KOPT-K1 (cell line): ENCODE results near the gene SLC27A6.

ENCODE experiments used
- H3K27ac ChIP-seq: fragments of 200-600 bp; sonication (generic); 2 replicates; pipeline ENCODE4 v1.5.1; 2016; ENCODE audit warnings: antibody characterized with exemption, mild to moderate bottlenecking, low read depth, low read length; ENCODE audit not compliant: poor library complexity, severe bottlenecking
- H3K36me3 ChIP-seq: fragments of 200-600 bp; sonication (generic); 2 replicates; pipeline ENCODE4 v1.5.1; 2017; ENCODE audit warnings: antibody characterized with exemption, mild to moderate bottlenecking, low read length, moderate library complexity; ENCODE audit not compliant: insufficient read depth
- H3K9me3 ChIP-seq: fragments of 200-600 bp; sonication (generic); 2 replicates; pipeline ENCODE4 v1.5.1; 2017; ENCODE audit warnings: antibody characterized with exemption, low read length, mild to moderate bottlenecking; ENCODE audit not compliant: insufficient read depth, poor library complexity, severe bottlenecking

Gene SLC27A6

DNA sequence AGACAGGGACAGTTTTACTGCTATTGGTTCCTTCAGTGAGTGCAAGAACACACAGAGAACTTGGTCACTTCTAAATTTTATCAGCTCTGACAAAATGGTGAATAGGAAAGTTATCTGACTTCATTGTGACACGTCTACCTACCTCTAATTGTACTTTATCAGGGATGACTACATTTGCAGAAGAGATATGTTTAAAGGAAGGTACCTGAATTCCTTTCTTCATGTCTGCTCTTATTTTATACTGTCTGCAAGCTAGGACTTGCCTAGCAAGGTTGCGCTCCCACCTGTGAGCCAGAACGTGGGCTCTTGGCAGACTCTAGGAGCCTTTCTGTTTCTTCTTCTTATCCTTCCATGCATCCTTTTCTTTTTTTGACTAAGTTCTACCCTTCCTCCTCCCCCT, 1.6 kb downstream of the SLC27A6 start:
- H3K27ac ChIP-seq = no peak overlapping the region
- no peaks in the 10 kb centered on the region for H3K36me3 ChIP-seq
- H3K9me3 ChIP-seq = no peaks in the 10 kb centered on the region

DNA sequence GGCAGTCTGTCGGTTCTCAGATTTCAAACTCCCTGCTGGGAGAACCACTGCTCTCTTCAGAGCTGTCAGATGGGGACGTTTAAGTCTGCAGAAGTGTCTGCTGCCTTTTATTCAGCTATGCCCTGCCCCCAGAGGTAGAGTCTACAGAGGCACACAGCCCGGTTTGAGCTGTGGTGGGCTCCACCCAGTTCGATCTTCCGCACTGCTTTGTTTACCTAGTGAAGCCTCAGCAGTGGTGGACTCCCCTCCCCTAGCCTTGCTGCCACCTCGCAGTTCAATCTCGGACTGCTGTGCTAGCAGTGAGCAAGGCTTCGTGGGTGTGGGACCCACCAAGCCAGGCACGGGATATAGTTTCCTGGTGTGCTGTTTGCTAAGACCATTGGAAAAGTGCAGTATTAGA, 8.0 kb downstream of the SLC27A6 start:
- H3K27ac ChIP-seq = no peak overlapping the region

DNA sequence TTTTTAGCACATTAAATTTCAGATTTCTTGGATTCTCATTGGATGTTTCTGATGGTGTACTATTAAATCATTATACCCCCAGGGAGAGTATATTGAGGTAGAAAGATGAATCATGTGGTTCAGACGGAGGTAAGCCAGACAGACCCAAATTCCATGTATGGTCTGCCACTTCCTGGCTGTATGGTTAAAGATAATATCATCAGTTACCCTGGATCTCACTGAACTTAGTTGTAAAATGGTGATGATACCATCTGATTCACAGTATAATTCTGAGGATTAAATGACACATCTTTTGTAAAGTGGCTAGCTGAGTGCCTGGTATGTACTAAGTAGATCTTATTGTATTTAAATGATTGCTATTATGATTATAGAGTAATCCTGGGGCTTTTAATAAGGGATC, 9.3 kb downstream of the SLC27A6 start:
- Histone ChIP-seq H3K9me3 (no peaks in the 10 kb centered on the region), H3K36me3 (no peaks in the 10 kb centered on the region), H3K27ac (no peak overlapping the region)

More for the DNA sequence above, 8.0 kb downstream of the SLC27A6 start:
- Histone ChIP-seq H3K9me3 (no peaks in the 10 kb centered on the region), H3K36me3 (no peaks in the 10 kb centered on the region)

DNA sequence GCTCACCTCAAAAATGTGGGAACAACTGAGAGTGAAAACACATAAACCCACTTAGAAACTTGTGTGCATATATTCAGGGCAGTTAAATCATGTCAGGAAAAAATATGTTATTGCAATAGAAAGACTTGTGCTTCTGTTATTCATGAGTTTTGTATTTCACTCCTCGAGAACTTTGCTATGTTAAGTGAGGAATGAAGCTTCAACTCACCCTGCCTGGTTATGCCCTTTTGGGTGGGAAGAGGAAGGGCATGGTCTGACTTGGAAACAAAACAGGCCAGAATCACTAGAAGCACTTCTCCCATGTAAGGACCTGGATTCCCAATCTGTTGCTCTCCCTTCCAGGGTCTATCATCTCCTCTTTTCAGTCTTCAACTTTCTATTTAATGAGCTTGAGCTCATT, 14.5 kb downstream of the SLC27A6 start:
- no peaks in the 10 kb centered on the region for H3K36me3 ChIP-seq

DNA sequence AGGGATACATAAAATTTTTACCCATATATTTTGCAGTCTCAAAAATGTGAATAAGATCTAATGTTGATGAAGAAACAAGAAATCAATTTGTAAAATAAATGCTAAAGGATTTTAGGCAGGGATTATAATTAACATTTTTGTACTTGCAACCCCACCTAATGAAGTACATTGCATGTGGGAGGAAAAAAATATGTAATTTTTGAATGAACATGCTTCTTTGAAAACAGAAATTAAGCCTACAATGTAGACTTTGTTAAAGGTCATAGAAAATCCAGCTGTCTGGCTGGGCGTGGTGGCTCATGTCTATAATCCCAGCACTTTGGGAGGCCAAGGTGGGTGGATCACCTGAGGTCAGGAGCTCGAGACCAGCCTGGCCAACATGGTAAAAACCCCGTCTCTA, 15.6 kb downstream of the SLC27A6 start:
- H3K36me3 ChIP-seq = no peaks in the 10 kb centered on the region
- H3K27ac ChIP-seq = no peak overlapping the region
- no peaks in the 10 kb centered on the region for H3K9me3 ChIP-seq

More for the DNA sequence above, 14.5 kb downstream of the SLC27A6 start:
- Histone ChIP-seq H3K27ac (no peak overlapping the region), H3K9me3 (no peaks in the 10 kb centered on the region)

DNA sequence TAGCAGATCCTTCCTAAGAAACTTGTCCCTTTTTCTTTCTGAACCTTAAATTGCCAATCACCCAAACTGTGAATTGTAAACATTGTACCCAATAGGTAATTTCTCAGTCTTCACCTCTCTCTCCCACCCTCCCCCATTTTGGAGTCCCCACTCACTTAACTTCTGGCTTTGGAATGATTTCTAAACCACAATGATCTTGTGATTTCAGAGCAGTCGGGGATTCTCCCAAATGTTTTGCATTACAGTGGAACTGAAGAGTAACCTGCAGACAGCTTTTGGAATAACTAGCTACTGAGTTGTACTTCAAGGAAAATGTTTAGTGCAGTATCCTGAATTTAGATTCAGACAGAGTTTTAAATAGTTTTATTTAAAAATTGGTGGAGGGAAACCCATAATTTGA, 19.2 kb downstream of the SLC27A6 start:
- Histone ChIP-seq H3K9me3 (no peaks in the 10 kb centered on the region), H3K36me3 (no peaks in the 10 kb centered on the region), H3K27ac (no peak overlapping the region)

DNA sequence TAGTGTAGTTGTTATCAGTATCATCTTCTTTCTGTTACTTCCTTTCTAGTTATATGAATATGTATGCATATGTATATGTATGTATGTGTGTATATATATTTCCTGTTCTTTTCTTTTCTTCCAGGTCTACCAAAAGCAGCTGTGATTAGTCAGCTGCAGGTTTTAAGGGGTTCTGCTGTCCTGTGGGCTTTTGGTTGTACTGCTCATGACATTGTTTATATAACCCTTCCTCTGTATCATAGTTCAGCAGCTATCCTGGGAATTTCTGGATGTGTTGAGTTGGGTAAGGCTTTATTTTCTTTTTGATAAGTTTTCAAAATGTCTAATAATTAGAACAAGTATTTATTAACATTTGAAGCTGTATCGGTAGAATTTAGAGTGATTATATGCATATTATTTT, 23.2 kb downstream of the SLC27A6 start:
- H3K36me3 ChIP-seq = no peaks in the 10 kb centered on the region
- no peaks in the 10 kb centered on the region for H3K9me3 ChIP-seq
- H3K27ac ChIP-seq = no peak overlapping the region

DNA sequence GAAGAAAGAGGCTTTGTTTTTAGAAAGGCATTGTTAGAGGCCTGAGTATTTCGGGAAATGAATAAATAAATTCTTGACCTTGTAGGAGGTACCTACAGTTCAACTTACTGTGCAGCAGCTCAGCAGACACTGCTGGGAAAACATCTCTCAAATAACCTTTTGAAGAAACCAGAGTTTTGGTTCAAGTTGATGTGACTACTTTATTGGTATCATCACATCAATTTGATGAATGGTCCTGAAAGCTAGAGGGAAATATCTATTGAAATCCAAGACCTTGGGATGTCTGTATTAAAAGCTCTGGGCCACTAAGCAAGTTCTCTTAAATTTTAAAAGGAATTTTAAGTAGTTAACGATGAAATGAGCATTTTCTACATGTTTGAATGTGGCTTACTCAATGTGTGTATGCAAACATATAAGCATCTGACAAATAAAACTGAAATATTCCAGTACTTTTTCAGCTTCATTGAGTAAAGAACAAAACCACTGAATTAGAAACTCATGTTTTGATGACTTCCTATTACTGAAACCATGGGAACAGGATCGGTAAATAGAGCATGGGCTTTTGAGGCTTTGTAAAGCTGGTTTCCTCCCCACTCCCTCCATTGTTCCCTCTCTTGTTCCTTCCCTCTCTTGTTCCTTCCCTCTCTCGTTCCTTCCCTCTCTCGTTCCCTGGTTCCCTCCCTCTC, 36.7 kb downstream of the SLC27A6 start:
- no peaks in the 10 kb centered on the region for H3K36me3 ChIP-seq
- no peaks in the 10 kb centered on the region for H3K9me3 ChIP-seq
- H3K27ac ChIP-seq = no peak overlapping the region

DNA sequence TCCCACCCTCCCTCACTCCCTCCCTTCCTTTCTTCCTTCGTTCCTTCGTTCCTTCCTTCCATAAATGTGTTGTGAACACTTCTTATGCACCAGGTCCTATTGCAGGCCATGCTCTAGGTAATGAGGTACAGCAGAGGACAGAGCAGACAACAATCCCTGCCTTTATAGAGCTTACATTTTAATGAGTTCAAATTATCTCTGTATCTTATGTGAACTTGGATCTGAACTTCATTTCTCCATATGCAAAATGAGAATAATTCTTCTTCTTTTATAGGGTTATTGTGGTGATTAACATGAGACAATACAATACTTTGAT, 37.2 kb downstream of the SLC27A6 start:
- H3K27ac ChIP-seq = no peak overlapping the region
- no peaks in the 10 kb centered on the region for H3K36me3 ChIP-seq
- no peaks in the 10 kb centered on the region for H3K9me3 ChIP-seq

DNA sequence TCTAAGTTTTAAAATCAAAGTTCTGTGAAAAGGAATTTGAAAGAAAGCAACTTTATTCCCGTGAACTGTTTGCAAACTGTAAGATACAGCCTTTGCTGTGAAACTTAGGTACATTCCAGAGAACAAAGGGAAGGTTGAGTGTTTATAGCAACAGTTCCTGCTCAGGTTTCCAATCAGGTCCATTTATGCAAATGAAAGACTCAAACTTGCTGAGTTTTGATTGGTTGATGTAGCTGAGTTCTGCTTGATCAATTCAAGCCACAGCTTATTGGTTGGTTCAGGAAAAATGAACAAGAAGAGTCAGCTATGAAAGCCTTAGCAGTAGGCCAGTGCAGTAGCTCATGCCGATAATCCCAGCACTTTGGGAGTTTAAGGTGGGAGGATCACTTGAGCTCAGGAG, 37.9 kb downstream of the SLC27A6 start:
- H3K9me3 ChIP-seq = no peaks in the 10 kb centered on the region
- no peak overlapping the region for H3K27ac ChIP-seq
- no peaks in the 10 kb centered on the region for H3K36me3 ChIP-seq

DNA sequence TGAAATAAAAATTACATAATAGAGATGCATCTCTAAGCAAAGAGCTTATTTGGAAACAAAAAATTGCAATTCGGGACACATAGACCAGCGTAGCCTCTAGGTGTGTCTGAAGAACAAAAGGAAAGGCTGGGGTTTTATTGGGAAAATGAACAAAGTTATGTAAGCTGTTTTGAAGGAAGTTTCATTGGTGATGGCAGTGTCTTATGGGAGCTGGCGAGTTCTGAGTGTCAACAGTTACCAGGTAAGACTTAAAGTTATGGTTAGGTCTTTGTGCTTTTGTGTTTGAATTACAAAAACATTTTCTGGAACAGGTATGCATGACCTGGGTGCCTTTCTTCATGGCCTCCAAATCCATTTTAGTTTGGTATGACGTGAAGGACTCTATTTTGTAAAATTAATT, 48.9 kb downstream of the SLC27A6 start:
- no peaks in the 10 kb centered on the region for H3K9me3 ChIP-seq
- H3K27ac ChIP-seq = no peak overlapping the region

DNA sequence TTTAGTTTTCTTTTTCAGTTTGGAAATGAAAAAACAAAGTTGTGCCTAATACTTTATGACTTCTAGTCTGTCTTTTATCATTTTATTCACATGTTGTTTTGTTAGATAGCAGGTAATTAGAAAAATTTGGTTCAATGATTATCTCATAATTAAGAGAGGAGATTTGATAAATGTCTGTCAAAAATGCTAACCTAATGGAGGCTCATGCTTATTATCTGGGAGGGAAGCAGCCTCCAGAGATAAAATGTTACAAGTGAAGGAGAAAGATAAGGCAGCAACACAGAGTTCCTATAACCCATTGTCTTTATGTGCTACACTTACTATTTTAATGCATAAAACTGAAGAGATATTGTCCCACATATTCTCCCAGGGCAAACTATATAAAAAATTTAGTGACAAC, 53.5 kb downstream of the SLC27A6 start:
- Histone ChIP-seq H3K27ac (no peak overlapping the region), H3K9me3 (no peaks in the 10 kb centered on the region)

More for the DNA sequence above, 48.9 kb downstream of the SLC27A6 start:
- H3K36me3 ChIP-seq = no peaks in the 10 kb centered on the region

DNA sequence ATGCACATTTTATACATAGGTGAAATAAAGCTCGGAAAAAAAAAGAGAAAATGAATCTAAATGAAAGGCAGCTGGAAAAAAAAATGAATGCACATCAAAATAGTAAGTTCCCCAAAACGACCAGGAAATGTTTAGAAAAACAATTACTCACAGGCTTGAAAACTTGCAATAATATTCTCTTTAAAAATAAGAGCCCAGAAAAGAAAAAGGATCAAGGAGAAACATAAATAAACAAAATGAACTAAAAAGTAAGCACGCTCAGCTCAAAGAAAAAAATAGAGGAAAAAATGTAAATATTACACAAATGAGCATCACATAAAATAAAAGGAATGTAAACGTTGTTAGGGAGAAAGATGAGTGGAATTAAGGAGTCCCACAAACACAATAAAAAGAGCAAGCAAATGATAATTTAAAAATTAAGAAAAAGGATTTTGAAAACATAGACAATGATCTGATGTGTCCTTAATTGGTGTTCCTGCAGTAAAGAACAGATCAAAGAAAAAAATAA, 54.2 kb downstream of the SLC27A6 start:
- Histone ChIP-seq H3K36me3 (no peaks in the 10 kb centered on the region), H3K27ac (no peak overlapping the region), H3K9me3 (no peaks in the 10 kb centered on the region)

More for the DNA sequence above, 53.5 kb downstream of the SLC27A6 start:
- H3K36me3 ChIP-seq = no peaks in the 10 kb centered on the region

DNA sequence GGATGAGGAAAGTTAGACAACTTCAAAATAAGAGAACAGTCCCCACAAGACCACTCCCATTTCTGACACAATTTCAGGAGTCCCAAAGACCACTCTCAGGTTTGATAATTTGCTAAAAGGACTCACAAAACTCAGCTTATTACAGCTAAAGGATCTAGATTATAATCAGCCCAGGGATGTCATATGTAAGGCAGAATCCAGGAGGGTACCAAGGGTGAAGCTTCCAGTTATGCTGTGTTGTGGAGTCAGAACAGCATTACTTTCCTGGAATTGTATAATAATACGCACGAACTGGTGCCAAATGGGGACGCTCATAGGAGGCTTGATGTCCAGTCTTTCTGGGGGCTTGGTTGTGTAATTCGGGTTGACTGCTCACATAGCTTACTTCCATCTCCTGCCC, 55.4 kb downstream of the SLC27A6 start:
- H3K27ac ChIP-seq = no peak overlapping the region
- H3K36me3 ChIP-seq = no peaks in the 10 kb centered on the region

DNA sequence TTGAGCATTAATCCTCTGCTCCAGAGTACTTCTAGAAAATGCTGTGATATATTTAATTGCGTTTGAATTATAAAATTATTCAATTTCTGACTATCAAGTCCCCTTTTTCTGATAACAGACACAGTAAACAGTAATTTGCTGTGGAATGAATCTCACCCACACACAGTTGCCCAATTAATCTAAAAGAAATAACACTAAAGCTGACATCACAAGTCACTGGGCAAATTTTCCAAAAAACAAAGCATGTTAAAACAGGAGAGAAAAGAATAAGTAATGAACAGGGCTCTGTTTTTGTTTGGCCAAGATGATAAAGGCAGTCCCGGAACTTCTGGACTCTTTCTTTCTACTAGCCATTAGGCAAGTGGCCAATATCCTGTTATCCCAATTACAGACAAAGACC, 56.5 kb downstream of the SLC27A6 start:
- no peak overlapping the region for H3K27ac ChIP-seq
- no peaks in the 10 kb centered on the region for H3K9me3 ChIP-seq
- no peaks in the 10 kb centered on the region for H3K36me3 ChIP-seq

More for the DNA sequence above, 55.4 kb downstream of the SLC27A6 start:
- H3K9me3 ChIP-seq = no peaks in the 10 kb centered on the region

DNA sequence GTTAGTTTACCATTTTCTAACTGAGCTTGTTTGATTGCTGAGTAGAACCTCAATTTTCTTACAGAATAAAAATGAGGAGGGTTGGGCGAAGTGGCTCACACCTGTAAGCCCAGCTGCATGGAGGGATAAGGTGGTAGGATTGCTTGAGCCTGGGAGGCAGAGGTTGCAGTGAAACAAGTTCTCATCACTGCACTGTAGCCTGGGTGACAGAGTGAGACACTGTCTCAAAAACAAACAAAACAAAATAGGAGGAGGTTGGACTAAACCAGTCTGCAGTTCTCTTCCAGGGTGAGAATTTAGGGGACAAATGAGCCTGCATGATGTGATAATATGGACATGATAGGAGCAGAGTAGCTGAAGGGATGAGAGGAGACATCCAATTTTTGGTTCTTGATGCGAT, 57.3 kb downstream of the SLC27A6 start:
- no peaks in the 10 kb centered on the region for H3K9me3 ChIP-seq
- H3K27ac ChIP-seq = no peak overlapping the region
- no peaks in the 10 kb centered on the region for H3K36me3 ChIP-seq
